Ishikawa (cell line): ENCODE measurements around the gene ANKRD13D.

ENCODE experiments used
- EP300 ChIP-seq: IDR thresholded peaks from 2 replicates; pipeline ENCODE4 v1.6.1; 2012; ENCODE audit warnings: borderline replicate concordance
- FOXM1 ChIP-seq: IDR thresholded peaks from 2 replicates; pipeline ENCODE4 v1.6.1; 2012; ENCODE audit warnings: low read depth, borderline replicate concordance
- TAF1 ChIP-seq: IDR thresholded peaks from 2 replicates; pipeline ENCODE4 v1.6.1; 2012; ENCODE audit warnings: low read depth, mild to moderate bottlenecking
- YY1 ChIP-seq: IDR thresholded peaks from 2 replicates; pipeline ENCODE4 v1.6.1; 2012; ENCODE audit warnings: low read depth
- TF ChIP-seq, protein P1 (sequence below): IDR thresholded peaks from 2 replicates; pipeline ENCODE4 v1.6.1; 2012
- TF ChIP-seq, protein P2 (sequence below): IDR thresholded peaks from 2 replicates; pipeline ENCODE4 v1.6.1; 2012; ENCODE audit warnings: low read depth, mild to moderate bottlenecking

DNA sequence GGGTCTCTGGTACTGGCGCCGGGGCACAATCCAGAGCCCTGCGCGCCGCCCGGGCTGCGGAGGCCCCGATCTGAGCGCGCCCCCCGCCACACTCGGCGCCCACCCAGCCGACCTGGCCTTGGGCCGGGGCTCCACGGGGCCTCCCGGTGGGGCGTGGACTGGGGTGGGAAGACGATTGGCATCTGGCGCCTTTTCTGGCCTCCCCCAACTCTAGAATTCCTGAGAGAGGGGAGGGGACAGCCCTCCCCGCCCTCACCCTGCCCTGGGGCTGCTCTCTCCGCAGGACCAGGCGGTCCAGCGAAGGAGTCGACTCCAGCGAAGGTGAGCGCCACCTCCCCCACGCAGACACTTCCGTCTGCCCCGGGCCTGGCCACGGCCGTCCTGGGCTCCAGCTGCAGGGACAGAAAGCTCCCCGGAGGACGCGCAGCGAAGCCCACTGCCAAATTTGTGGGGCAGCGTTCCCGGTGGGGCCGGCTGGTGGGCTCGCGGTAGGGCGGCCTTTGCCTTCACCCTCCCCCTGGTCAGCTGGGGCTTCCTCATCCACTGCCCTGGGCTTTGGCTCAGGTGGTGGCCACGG is 14.8 kb downstream of the ANKRD13D start:
- no peak for TF ChIP-seq EP300
- TF ChIP-seq FOXM1: no peak
- TF ChIP-seq, protein P1, sequence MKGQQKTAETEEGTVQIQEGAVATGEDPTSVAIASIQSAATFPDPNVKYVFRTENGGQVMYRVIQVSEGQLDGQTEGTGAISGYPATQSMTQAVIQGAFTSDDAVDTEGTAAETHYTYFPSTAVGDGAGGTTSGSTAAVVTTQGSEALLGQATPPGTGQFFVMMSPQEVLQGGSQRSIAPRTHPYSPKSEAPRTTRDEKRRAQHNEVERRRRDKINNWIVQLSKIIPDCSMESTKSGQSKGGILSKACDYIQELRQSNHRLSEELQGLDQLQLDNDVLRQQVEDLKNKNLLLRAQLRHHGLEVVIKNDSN: no peak
- no peak for TF ChIP-seq TAF1
- TF ChIP-seq, protein P2, sequence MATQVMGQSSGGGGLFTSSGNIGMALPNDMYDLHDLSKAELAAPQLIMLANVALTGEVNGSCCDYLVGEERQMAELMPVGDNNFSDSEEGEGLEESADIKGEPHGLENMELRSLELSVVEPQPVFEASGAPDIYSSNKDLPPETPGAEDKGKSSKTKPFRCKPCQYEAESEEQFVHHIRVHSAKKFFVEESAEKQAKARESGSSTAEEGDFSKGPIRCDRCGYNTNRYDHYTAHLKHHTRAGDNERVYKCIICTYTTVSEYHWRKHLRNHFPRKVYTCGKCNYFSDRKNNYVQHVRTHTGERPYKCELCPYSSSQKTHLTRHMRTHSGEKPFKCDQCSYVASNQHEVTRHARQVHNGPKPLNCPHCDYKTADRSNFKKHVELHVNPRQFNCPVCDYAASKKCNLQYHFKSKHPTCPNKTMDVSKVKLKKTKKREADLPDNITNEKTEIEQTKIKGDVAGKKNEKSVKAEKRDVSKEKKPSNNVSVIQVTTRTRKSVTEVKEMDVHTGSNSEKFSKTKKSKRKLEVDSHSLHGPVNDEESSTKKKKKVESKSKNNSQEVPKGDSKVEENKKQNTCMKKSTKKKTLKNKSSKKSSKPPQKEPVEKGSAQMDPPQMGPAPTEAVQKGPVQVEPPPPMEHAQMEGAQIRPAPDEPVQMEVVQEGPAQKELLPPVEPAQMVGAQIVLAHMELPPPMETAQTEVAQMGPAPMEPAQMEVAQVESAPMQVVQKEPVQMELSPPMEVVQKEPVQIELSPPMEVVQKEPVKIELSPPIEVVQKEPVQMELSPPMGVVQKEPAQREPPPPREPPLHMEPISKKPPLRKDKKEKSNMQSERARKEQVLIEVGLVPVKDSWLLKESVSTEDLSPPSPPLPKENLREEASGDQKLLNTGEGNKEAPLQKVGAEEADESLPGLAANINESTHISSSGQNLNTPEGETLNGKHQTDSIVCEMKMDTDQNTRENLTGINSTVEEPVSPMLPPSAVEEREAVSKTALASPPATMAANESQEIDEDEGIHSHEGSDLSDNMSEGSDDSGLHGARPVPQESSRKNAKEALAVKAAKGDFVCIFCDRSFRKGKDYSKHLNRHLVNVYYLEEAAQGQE: no peak
- TF ChIP-seq YY1: no peak
